Keratinocyte (primary cell): Measurements from ENCODE around the gene LOC128125822.

Experiments used
- CTCF ChIP-seq, 3 experiments: IDR thresholded peaks in 1 of 3; conservative IDR thresholded peaks in 1 of 3; optimal IDR thresholded peaks in 1 of 3; 2 replicates in 2 of 3; 3 replicates in 1 of 3; pipeline versions ENCODE3 to v1.5.1; 2011; ENCODE audit warnings: low read length in 3 of 3, mild to moderate bottlenecking in 3 of 3, moderate library complexity in 2 of 3, control low read depth in 1 of 3, inconsistent platforms in 1 of 3; ENCODE audit not compliant: insufficient read depth in 2 of 3; ENCODE audit errors: extremely low read depth in 1 of 3
- EZH2 ChIP-seq: IDR thresholded peaks from one replicate; pipeline ENCODE4 v1.6.1; 2012; ENCODE audit warnings: inconsistent platforms, mild to moderate bottlenecking, low read length, moderate library complexity

GRCh38 chr6:63543982-63544381 lies 28.3 kb upstream of the LOC128125822 start:
- TF ChIP-seq CTCF (optimal IDR thresholded peaks at IDR 0.05 in 1 of 3, IDR thresholded peaks at IDR 0.05 in 1 of 3, conservative IDR thresholded peaks at IDR 0.05 in 1 of 3; ENCODE audit: extremely low read depth in 1 of 3, insufficient read depth in 2 of 3, low read length in 3 of 3) (no peak), EZH2 (no peak)
